ENCODE results near the gene TNNC1.

Gene TNNC1

DNA sequence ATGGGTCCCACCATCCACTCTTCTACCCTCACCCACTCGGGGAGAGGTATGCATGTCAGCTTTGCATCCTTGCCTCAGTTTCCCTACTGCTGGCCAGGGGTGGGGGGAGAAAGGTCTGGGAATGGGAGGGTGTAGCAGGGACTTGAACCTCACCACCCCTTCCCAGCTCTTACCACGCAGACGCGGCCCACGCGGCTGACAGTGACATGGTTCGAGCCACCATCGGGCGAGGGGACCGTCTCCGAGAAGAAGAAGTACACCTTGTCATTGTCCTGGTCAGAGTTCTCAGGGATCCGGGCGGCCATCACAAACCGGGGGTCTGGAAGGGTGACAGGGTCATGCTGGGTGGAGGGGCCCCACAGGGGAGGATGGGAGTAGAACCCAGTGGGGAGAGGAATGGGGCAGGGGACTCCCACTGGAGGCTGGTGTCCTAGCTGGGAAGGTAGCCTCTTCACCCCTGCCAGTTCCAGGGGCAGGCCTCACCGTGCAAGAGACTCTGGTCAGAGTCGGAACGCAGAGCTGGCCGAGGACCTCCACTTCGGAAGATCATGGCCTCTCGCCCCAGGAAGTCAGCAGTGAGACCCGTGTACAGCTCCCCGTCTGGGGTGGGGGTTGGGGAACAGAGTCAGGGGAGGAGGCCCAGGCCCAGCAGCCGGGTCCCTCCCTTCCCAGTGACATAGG is 12.6 kb downstream of the TNNC1 start:
- no peak overlapping the region for H3K4me3 ChIP-seq (replicated peaks; ENCODE audit: low read depth, low read length)
- TF ChIP-seq, protein P1, sequence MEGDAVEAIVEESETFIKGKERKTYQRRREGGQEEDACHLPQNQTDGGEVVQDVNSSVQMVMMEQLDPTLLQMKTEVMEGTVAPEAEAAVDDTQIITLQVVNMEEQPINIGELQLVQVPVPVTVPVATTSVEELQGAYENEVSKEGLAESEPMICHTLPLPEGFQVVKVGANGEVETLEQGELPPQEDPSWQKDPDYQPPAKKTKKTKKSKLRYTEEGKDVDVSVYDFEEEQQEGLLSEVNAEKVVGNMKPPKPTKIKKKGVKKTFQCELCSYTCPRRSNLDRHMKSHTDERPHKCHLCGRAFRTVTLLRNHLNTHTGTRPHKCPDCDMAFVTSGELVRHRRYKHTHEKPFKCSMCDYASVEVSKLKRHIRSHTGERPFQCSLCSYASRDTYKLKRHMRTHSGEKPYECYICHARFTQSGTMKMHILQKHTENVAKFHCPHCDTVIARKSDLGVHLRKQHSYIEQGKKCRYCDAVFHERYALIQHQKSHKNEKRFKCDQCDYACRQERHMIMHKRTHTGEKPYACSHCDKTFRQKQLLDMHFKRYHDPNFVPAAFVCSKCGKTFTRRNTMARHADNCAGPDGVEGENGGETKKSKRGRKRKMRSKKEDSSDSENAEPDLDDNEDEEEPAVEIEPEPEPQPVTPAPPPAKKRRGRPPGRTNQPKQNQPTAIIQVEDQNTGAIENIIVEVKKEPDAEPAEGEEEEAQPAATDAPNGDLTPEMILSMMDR (IDR thresholded peaks at IDR 0.05; ENCODE audit: low read length, missing control alignments), result no peak
- no peak for DNase-seq (ENCODE audit: low read depth)

DNA sequence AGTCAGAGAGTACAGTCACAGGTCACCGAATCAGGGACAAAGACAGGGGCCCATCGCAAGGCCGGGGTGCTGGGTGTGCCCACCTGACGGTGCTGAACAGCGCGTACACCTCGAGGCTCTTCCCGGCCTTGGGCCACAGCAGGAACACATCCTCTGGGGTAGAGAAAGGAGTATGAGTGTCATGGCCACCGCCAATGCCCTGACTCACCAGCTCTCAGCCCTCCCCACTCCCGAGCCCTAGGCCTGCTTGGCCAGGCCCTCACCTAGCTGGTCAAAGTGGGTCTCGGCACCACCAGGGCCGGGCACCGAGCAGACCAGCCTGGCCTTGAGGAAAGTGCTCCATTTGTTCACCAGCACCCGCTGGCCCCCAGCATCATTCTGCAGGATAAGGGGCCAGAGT is 13.2 kb downstream of the TNNC1 start:
- DNase-seq (ENCODE audit: low read depth), result no peak
- no peak overlapping the region for H3K4me3 ChIP-seq (replicated peaks; ENCODE audit: low read depth, low read length)
- TF ChIP-seq, protein P1 (IDR thresholded peaks at IDR 0.05; ENCODE audit: low read length, missing control alignments), result no peak

DNA sequence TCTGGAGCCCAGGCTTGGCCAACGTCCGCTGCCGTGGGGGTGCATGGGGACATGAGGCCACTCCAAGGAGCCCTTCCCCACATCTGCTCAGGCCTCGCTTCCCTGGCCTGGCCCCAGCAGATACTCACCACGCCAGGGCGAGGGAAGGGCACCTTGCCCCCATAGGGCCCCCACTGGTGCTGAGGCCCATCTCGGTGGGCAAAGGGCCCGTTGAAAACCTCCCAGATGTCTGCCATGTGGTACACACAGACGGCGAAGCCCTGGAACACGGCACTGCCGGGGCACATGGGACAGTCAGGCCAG is 13.6 kb downstream of the TNNC1 start:
- H3K4me3 ChIP-seq (replicated peaks; ENCODE audit: low read depth, low read length), result no peak overlapping the region
- DNase-seq (ENCODE audit: low read depth), result no peak

DNA sequence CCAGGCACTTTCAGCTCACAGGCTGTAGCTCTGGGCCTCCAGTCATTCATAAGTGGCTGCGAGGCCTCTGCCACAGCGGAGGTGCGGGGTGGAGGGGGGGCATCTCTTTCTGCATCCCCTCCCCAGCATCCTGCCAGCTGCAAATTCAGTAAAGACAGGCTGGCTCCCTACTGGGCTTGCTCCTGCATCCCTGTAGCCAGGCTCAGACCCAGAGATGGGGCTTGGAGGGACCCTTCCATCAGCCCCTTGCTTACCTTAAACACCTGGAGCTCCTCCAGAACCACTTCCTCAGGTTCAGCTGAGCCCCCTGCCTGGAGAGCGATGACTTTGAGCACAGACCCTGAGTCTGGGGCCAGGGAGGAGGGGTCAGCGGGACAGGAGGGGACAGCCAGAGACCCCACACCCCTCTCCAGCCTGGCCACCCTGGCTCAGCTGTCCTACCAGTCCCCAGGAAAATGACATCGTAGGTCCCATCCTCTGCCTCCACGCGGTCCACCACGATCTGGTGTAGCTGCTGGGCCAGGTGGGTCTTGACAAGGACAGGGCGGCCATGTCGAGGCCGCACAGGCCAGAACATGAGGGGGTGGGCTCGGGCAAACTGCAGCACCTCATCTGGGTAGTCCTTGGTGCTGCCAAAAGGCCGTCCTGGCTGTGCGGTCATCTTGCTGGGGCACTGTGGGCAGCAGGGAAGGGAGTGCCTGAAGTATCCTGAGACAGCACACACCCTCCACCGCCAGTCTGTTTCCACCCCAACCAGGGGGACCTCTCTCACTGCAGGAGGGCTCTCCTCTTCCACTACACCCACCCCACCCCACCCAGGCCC is 14.2 kb downstream of the TNNC1 start:
- DNase-seq (ENCODE audit: low read depth), result no peak
- TF ChIP-seq, protein P1 (IDR thresholded peaks at IDR 0.05; ENCODE audit: low read length, missing control alignments), result no peak
- no peak overlapping the region for H3K4me3 ChIP-seq (replicated peaks; ENCODE audit: low read depth, low read length)

More for the DNA sequence above, 13.6 kb downstream of the TNNC1 start:
- TF ChIP-seq, protein P1 (IDR thresholded peaks at IDR 0.05; ENCODE audit: low read length, missing control alignments), result no peak

DNA sequence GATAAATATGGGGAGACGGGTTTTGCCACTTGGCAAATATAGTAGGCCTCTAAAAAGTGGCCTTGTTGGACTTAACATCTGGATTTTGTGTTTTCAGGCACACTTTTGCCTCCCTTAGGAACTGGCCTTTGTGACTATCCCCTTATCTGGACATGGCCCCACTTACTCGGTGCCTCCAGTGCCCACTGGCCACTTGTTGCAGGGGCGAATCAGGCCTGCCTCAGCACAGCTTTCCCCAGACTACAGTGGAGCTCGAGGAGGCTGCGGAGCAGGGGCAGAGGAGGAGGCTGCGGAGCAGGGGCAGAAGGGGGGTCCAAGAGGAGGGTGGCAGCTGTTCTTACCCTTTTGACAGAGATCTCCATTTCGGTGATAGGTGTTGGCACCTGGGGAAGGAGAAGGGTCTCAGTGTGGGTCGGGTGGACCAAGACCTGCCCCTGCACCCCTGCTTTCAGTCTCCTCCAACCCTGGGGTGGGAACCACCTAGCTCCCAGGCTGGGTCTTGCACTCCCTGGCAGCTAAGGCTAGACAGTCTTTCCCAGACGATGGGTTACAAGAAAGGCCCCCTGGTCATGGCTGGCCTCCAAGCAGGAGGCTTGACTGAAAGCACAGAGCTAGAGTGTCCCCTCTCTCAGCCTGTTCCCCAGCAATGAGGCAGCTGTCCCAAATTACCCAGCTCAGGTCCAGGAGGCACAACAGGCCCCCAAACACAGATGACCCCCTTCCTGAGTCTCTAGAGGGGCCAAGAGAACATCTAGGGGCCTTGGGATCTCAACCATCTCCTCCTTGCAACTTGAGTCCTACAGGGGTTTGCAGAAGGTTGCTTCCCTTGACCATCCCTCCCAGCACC is 15.0 kb downstream of the TNNC1 start:
- TF ChIP-seq, protein P1 (IDR thresholded peaks at IDR 0.05; ENCODE audit: low read length, missing control alignments), result no peak
- DNase-seq (ENCODE audit: low read depth), result no peak

DNA sequence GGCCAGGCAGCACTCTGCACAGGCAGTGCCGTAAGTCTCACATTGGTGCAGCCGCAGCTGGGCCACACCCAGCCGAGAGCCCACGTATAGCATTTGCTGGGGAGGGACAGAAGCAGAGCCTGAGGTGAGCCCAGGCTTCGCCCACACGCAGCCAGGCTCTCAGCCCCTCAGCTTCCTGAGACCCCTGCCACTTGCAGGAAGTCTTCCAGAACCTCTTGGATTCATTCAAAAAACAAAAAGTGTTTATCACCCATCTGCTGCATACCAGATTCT is 15.8 kb downstream of the TNNC1 start:
- H3K4me3 ChIP-seq (replicated peaks; ENCODE audit: low read depth, low read length), result no peak overlapping the region
- TF ChIP-seq, protein P1 (IDR thresholded peaks at IDR 0.05; ENCODE audit: low read length, missing control alignments), result no peak
- DNase-seq (ENCODE audit: low read depth), result no peak

More for the DNA sequence above, 15.0 kb downstream of the TNNC1 start:
- H3K4me3 ChIP-seq (replicated peaks; ENCODE audit: low read depth, low read length), result no peak overlapping the region
